HG03432 (cell line): ENCODE data around the gene NBEAL2.

Source experiments
- ATAC-seq: cut with Tn5 transposase; IDR thresholded peaks from one replicate; pipeline ENCODE4 v1.9.1; 2021; ENCODE audit warnings: mild to moderate bottlenecking, moderate library complexity; ENCODE audit not compliant: unreplicated experiment

The NBEAL2 gene

GRCh38 chr3:46986782-46987310 is 7.4 kb downstream of the NBEAL2 start:
- ATAC-seq: no peak

- no peak for ATAC-seq
These were observed 7.9 kb downstream of the NBEAL2 start for GRCh38 chr3:46987319-46987742.

DNA sequence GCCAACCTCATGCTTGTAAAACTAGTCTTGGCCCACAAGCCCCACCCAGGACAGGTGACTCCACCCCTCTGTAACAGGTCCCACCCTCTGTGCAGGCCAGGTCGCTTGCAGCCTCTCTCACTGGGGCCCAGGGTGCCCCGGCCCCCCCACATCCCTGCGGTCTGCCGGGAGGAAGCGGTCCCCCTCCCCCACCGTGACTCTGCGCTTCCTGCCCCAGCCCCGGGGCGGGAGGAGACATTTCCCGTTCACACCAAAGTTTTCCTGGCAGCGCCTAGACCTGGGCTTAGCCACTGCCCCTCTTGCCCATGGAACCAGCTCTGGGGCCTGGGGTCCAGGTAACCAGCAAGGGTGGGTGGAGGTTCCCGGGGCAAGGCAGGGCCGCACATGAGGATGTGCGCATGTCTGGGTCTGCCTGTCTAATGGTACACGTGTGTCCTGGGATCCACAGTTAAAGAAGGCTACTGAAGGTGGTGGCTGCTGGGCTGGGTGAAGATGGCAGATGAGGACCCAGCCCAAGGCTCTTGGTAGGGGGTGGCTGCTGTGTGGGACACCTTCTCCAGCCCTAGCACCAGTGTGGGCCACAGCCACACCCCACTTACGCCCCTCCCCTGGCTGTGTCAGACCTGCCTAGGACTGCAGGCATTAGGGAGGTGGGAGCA is 8.4 kb downstream of the NBEAL2 start:
- ATAC-seq: peak; percentile 73

GRCh38 chr3:46988616-46989015 is 9.2 kb downstream of the NBEAL2 start:
- ATAC-seq: no peak

DNA sequence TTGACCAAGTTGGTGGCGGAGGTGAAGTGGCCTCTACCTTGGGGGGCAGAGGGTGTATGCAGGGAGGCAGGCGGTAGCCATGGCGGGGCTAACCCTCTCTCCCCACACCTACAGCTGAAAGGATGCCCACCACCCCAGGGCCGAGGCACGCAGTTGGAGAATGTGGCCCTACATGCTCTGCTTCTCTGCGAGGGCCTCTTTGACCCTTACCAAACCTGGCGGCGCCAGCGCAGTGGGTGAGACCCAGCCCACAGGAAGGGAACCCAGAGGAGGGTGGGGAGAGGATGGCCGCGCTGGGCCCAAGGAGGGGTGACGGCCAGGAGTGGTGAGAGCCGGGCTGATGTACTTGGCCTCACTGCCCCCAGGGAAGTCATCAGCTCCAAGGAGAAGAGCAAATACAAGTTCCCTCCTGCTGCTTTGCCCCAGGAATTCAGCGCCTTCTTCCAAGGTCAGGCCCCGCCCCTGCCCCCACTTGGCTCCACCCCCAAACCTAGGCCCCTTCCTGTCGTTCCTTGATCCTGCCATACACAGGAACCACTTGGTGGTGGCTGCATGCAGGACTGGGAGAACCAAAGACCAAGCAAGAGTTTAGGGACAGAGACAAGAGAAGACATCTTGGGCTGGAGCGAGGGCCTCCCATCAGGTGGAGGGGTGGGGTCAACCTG is 9.8 kb downstream of the NBEAL2 start:
- no peak for ATAC-seq

DNA sequence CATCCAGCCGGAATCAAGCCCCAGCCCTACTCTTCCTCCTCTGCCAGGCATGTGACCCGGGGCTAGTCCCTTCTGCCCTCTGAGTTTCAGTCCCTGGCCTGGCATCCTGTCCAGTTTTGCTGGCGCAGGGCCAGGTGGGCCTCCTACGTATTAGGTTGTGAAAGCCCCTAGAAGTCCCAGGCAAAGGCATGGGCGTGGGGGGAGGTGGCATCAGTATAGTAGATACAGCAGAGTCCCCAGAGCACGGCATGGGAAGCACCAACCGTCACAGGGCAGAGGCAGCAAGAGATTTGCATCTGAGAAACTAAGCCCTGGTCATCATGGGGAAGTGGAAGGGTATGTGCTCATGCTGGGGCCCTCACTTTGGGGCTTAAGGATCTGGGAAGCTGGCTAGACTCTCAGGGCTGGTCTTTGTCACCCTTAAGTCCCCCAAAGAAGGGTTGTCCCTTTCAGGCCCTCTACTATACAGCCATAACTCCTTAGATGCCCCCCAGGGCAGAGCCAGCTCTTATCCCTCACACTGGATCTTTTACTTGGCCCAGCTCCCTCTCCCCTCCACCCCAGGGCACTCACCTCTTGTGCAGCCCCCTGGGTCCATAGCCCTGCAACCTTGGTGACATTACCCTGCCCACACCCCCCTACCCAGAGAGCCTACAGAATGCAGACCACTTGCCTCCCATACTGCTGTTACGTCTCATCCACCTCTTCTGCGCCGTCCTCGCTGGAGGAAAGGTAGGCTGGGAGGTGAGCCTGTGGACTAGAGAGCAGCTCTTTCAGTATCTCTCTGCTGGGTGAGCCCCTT is 11.3 kb downstream of the NBEAL2 start:
- peak; percentile 44 for ATAC-seq

- no peak for ATAC-seq
These were observed 12.1 kb downstream of the NBEAL2 start for GRCh38 chr3:46991406-46992165.

GRCh38 chr3:46992231-46992630 is 12.8 kb downstream of the NBEAL2 start:
- ATAC-seq: no peak

DNA sequence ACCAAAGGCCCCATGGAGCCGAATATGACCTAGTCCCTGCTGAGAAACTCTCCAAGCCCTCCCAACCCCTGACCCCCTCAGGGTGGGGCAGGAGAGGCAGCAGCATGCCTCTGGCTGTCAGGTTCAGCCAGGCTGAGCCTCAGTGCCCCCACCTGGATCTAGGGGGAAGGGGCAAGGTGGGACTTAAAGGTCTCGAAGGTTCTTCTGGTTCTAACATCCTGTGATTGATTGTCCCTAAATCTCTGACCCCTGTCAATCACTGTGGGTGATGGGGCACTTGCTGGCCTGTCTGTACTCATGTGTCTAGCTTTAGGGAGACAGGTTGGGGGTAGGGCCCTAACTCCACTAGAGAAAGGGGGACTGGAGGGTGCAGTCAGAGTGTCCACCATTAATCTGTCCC is 13.8 kb downstream of the NBEAL2 start:
- ATAC-seq: no peak

GRCh38 chr3:46993986-46994385 is 14.5 kb downstream of the NBEAL2 start:
- no peak for ATAC-seq

- no peak for ATAC-seq
These were observed 15.6 kb downstream of the NBEAL2 start for GRCh38 chr3:46994801-46995731.

GRCh38 chr3:46995901-46996562 is 16.6 kb downstream of the NBEAL2 start:
- ATAC-seq: no peak

- no peak for ATAC-seq
These were observed 17.4 kb downstream of the NBEAL2 start for GRCh38 chr3:46996689-46997452.

DNA sequence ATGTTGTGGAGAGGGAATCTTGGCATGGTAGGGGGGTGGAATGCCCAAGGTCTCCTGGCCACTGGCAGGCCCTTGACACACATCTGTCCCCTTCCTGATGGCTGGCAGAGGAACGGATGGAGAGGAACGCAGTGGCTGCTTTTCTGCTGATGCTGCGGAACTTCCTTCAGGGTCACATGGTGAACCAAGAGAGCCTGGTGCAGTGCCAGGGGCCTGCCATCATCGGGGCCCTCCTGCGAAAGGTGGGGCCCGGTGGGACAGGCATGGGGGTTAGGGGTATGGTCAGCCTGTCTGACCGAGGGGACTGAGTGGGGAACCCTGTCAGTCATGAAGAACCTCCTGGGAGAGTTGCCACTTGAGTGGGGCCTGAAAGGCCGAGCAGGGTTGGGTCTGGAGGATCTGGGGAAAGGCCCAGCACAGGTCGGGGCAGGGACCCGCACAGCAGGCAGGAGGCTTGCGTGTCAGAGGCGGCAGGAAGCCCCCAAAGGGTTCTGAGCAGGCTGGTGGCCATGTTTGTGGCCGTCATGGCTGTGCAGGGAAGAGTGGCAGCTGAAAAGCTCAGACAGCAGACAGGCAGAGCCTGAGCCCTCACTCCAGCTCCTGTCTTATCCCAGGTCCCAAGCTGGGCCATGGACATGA is 18.1 kb downstream of the NBEAL2 start:
- no peak for ATAC-seq

DNA sequence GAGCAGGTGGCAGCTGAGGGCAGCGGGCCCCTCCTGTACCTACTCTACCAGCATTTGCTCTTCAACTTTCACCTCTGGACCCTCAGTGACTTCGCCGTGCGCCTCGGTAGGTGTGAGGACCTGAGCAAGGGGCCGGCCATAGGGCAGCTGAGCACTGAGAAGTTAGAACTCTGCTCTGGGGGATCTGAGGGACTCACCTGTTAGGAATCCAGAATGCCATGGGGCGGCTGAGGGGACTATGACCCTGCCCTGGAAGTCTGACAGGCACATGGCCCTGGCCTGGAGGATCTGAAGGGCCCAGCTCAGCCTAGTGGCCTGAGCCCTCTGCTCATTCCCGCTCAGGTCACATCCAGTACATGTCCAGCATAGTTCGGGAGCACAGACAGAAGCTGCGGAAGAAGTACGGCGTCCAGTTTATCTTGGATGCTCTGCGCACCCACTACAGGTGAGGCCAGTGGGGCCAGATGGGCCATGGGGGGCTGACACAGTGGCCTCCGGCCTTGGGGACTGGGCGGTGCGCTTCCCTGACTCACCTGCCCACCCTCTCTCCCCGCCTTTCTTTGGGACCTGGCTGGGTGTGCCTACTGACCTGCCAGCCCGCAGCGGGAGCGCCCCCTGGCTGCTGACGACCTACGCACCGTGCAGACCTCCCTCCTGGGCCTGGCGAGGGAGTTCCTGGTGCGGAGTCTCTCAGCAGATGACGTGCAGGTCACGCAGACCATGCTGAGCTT is 18.8 kb downstream of the NBEAL2 start:
- no peak for ATAC-seq

GRCh38 chr3:46998852-46999515 is 19.5 kb downstream of the NBEAL2 start:
- ATAC-seq: no peak
